Heart left ventricle (tissue), 13 donors: Measurements from ENCODE around the gene FBXO42.

Experiments
- CTCF ChIP-seq, 12 donors: fragments of 200-600 bp; sonication (generic) in 4 of 12; IDR thresholded peaks; one replicate each; pipeline versions ENCODE4 v1.5.0 to v1.8.0; 2018 to 2022; ENCODE audit warnings: antibody characterized with exemption in 12 of 12, mild to moderate bottlenecking in 5 of 12
- POLR2A ChIP-seq, 2 donors: fragments of 450-650 bp; IDR thresholded peaks; one replicate each; pipeline ENCODE4 v1.6.1; 2017; ENCODE audit warnings: antibody characterized with exemption in 2 of 2, mild to moderate bottlenecking in 2 of 2, moderate library complexity in 2 of 2
- donor health status: ischemic (EF 13 %, LVEDD 7.1; RV severe dilation, severe dysfunction).
- donor health status: DM: no; HTN: yes; CAD: no.
- donor health status: DM: no; HTN: no; CAD: no.
- donor health status: ischemic (EF 25% LVEDD 6.9; RV normal size, moderate dysfunction).
- donor health status: ischemic (EF 25% LVEDD 5.7; RV mildly dilated, moderate dysfunction).
- donor health status: ischemic (EF 35%, LVEDD 5.7; RV mildly dilated, moderate dysfunction).
- donor health status: nonischemic (EF 11% LVEDD 7.7; RV severe dilation, severe dysfunction).
- donor health status: DM: yes; HTN: yes; CAD: no.
- donor health status: PGD.
- donor health status: ischemic (EF 29% LVEDD 5.4; RV normal size, mild dysfunction).
- donor health status: nonischemic (EF 23%, LVEDD 6.1; RV moderate dilation, normal function).

- TF ChIP-seq POLR2A (IDR thresholded peaks at IDR 0.05) (no peak), CTCF (IDR thresholded peaks at IDR 0.05) (no peak)
Observed at GRCh38 chr1:16260814-16261213, 91.5 kb downstream of the FBXO42 start.
